GM19324 (cell line): ENCODE data around the gene ZBTB17.

Experiments used
- ATAC-seq: cut with Tn5 transposase; IDR thresholded peaks from one replicate; pipeline ENCODE4 v1.9.1; 2021; ENCODE audit warnings: mild to moderate bottlenecking, moderate library complexity; ENCODE audit not compliant: unreplicated experiment, low FRiP score

Gene ZBTB17

DNA sequence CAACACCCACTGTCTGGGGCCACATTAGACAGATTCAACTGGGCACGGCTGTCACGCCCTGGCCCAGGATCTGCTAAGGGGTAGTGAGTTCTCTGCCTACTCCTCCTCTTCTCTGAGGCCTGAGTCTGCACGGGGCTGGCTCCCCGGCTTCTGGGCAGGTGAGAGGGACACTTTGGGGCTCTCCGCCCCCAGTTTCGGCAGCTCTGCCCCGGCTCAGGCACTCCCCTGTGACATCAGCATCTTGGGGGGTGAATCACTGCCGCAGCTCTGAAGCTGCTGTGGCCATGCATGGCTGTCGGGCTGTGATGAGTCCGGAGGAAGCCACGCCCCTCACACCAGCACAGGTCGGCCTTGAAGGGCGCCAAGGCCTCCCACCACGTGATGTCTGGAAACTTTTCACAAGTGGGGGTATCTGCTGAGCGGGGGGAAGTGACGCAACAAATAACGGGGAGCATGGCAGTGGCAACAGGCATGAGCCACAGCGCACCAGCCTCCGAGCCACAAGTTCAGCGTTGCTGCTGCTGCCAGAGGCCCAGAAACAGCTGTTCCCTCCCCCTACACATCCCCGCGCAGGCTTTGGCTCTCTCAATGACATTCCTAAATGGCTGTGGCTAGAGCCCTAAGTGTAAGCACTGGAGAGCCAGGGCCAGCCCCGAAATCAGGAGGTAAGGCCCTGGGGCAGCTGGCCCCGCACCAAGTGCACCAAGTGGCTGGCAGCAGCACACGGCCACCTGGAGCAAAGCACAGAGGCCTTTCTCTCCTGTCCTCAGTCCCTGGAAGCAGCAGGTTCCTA lies 26.3 kb downstream of the ZBTB17 start:
- peak; percentile 56 for ATAC-seq

DNA sequence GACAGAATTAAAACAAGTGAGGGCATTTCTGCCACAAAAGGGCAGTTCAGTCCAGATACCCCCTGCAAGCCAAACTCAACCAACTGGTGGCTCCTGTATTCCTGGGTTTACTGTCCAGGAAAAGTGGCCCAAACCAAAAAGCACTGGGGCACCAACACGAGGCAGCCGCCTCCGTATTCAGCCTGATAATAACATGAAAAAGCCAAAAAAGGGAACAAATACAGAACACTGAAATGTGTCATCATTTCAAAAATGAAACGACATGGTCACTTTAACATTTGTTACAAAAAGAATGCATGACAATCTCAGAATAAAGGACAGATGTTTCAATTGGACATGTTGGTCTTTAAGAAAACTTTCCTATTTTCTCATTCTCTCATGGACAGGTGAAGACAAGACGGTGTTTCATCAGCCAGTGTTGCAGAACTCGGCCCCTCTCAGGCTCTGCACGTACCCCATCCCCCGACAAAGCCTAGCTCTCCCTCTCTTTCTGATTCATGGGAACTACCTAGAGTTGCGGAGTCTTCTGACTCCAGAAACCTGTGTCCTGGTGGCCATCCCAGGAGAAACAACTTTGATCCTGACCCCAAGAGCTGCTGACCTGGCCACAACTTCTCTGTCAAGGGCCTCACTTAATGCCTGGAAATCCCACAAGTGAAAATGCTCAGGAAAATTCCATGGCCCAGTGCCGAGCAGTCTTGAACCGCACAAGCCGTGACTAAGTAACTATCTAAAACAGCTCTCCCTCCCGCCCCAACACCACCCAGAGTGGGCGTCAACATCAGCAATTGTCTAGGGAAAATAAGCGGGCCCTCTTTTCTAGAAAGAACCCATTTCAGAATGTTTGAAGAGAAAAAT lies 27.1 kb downstream of the ZBTB17 start:
- ATAC-seq: peak; percentile 8

DNA sequence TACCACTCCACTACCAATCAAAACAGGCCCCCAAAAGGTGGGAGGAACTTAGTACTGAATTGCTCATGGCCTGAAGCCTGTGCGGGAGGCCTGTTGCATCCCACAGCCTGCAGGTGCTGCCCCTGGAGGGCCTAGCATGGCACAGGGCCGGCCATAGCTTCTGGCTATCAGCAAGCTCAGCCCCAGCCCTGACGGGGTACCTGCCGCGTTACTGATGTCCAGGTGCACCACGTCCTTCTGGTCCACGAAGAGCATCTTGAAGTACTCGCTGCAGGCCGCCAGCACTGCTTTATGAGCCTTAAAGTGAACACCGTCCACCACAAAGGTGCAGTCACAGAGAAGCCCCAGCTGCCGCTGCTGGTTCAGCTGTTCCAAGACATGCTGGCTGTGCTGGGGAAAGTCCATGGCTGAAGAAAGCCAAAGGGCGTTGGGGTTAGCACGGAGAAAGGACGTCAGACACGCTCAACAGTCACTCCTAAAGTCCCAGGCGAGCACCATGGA lies 27.8 kb downstream of the ZBTB17 start:
- ATAC-seq: no peak

DNA sequence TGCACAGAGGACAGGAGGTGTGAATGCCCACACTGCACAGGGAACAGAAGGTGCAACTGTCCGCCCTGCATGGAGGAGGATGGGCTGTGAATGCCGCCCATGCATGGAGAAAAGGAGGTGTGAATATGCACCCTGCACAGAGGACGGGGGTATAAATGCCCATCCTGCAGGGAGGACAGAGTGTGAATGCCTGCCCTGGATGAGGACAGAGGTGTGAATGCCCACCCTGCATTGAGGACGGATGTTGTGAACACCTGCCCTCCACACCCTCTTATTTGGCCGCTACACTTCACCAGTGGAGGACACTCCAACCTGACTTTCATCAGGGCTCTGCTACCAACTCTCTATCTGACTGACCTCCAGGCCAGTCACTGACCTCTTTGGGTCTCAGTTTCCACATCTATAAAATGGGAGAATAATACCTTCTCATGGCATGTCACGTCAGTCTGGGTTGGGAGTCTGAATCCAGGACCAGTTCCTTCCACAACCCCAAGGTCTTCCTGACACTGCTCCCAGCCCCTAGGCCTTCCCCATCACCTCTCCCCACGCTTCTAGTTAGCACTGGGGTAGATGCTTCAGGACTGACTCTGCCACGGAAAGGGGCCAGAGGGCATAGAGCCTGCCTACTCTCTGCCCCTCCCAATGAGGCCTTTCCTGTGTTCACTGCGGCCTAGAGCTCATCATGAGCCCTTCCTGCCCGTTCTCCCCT lies 28.4 kb downstream of the ZBTB17 start:
- ATAC-seq: no peak

DNA sequence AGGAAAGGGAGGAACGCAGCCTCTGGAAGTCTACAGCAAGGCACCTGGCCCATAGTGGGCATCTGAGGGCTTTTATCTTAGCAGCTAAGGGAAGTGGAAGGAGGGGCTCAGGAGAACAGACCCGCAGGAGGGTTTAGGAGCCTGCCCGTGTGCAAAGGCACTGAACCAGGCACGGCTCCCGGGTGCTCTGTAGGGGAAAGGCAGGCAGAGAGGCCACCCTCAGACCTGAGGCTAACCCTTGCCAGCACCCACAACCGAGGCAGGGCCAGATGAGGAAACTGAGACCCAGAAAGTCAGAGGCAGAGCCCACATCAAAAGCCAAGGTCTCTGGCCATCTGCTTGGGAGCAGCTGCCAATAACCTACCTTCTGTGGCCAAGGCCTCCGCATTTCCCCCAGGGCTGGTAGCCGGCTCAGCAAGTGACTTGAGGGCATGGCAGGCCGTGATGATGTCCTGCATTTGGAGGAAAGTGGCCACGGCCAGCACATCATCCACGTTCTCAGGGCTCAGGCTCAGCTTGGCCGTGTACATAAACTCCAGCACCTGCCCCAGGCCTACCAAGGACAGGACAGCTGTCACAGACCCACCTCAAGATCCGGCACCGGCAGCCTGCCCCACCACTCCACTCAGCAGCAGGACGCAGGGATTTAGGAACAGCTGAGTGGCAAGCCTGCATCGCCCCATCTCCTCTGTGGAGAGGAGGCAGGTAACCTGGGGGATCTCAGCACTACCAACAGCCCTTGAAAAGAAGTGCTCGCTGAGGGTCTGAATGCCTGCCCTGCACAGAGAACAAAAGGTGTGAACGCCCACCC lies 29.1 kb downstream of the ZBTB17 start:
- no peak for ATAC-seq

DNA sequence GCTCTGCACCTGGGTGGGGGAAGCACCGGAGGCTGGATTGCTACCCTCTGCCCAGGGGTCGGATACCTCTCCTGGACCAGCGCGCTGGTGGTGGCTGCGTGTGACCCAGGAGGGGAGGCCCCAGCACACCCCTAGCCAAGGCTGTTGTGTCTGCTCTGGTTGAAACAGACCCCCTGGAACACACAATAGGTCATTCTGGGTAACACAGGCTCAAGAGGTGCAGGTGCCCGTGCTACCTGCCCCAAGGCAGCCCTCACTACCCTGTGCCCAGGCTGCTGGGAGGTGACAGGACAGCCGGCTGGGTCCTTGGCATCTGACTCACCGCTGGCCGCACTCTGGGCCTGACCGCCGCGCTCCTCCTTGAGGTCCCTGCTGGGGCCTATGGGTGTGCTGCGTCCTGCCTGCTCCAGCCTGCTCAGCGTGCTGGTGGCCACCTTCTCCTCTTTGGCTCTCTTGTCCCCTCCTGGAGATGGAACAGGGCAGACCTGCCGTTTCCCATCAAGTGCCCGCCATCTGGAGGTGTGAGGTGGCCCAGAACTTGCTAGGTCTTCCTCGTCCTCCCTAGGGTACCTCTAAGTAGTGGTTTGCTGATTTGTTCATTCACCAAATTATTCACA lies 30.0 kb downstream of the ZBTB17 start:
- no peak for ATAC-seq

DNA sequence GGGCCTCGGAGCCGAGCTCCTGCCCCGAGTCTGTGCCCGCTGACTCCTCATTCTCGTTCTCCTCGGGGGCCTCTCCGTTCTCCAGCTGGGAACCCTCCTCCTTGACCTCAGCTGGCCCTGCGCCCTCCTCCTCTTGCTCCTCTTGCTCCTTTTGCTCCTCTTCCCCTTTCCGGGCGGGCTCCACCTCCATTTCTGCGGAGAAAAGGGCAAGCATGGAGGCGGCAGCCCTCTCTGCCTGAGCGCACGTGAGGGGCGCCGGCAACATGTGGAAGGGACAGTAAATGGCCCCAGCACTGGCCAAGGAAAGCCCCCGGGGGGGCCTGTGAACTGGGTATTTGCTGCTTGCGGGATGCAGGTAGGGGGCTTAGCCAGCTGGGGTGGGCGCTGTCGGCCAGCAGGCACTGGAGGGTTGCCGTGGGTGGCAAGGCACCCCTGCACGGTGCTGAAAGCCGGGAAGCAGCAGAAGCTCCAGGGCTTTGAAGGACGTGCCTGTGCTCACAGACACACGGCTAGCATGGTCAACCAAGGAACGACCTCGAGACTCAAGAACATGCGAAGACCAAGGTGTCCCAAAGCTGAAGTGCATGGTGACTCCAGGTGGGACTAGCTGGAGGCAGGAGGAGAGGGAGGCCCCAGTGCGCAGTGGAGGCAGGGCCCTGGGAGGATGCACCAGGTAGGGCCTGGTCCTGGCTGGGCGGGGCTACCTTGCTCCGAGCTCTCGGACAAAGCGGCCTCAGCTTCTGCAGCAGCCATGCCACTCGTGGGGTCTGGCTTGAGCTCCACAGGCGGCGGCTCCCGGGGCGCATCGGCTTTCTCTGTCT lies 30.7 kb downstream of the ZBTB17 start:
- no peak for ATAC-seq

DNA sequence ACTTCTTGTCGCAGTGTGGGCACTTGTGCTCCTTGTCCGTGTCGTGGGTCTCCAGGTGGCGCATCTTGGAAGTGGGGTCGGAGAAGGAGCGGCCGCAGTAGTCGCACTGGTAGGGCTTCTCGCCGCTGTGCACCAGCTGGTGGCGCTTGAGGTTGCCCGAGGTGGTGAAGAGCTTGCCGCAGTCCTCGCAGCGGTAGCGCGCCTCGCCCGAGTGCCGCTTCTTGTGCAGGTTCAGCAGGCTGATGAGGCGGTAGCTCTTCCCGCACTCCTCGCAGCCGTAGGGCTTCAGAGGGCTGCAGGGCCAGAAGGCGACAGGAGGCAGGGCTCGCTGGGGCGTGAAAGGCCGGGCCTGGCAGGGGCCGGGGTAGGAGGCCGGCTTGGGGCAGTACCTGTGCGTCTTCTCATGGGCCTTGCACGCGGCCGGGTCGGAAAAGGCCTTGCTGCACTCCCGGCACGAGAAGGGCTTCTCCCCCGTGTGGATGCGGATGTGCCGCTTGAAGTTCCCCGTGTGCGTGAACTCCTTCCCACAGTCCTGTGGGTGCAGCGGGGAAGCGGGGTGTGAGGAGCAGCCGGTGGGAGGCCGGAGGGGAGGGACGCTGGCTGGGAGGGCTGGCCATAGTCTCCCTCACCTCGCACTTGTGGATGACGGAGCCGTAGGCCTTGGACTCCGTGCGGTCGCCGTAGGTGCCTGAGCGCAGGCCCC lies 31.4 kb downstream of the ZBTB17 start:
- no peak for ATAC-seq

DNA sequence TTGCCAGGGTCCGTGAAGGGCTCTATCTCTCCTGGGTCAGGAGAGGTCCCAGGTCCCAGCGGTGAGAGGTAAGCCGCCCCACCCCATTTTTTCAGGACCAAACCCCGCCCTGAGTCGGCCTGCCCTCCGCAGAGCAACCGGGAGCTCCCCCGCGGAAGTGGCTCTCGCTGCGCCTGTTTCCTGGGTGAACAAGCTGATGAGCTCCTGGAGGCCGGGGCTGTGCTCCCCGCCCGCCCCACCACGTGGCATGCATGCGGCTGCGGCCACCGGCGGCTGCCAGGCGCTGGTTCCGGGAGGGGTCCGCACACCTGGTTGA lies 32.0 kb downstream of the ZBTB17 start:
- no peak for ATAC-seq

DNA sequence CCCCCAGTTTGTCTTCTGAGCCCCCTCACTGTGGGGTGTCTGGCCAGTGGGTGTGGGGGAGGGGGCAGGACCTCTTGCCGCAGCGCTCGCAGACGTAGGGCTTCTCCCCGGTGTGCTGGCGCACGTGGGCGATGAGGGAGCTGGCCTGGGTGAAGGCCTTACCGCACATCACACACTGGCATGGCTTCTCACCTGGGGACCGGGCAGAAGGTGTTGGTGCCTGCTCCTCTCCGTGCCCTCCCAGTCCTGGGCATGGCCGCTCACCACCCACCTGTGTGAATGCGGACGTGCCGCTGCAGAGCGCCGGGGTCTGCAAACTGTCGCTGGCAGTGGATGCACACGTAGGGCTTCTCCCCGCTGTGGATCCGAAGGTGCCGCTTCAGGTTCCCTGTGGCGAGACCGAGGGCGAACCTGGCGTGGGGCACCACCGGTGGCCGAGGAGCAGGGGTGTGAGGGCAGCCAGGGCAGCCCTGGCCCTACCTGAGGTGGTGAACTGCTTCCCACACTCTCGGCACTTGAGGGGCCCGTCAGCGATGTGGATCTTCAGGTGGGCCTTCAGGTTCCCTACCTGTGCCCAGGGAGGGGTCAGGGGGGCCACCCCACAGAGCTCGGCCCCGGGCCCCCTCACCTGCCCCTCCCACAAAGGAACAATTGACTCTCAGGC lies 32.4 kb downstream of the ZBTB17 start:
- ATAC-seq: no peak

DNA sequence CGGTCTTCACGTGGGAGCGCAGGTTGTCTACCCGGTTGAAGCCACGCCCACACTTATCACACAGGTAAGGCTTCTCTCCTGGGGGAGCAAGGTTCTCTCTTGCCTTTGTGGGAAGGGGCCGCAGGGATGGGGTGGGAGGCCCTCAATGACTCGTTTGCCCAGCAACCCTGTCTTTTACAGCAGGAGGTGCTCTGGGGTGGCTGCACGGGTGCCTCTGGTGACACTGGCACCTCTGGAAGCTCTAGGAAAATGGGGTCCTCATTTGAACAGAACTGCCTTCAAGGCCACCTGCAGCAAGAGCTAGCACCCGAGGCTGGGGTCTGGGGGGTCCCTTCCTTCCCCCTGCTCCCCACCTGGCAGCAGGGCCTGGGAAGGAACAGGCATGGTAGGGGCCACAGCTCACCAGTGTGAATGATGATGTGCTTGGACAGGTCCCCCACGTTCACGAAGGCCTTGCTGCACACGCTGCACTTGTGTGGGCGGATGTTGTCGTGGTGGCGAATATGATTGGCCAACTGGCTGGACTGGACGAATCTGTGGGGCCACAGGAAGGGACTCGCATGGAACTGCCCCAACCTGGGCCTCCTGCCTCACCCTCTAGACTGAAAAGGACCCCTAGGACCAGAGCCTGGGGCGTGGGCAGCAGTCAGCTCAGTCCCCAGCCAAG lies 33.1 kb downstream of the ZBTB17 start:
- ATAC-seq: no peak

DNA sequence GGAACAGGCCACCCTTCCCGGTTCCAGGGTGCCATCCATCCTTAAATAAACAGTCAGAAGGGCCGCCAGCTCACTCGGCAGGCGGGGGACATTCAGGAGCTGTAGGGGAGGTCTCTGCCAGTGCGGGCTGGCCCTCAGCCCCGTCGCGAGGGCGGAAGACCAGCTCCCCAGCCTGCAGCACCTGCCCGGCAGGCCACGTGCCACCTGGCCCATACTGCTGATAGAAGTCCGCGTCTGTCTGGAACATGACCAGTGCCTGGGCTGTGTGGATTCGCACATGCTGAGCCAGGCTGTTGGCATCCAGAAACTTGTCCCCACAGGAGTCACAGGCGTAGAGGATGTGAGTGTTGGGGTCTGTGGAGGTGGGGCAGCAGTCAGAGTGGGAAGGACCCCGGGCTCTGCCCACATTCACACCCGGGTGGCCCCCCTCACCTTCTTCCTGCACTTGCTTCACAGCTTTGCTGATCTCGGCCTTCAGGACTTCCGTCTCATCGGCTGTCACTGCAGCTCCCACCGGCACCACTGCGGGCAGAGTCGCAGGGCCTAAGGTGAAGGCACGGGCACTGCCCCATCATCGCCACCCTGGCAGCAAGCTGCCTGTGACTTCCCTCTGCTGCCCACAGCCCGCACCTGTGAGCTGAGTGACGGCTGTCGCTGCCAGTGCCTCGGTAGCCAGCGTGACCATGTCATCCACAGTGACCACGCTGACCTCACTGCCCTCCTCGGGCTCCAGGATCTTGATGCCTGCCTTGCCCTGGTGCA lies 33.8 kb downstream of the ZBTB17 start:
- ATAC-seq: no peak

DNA sequence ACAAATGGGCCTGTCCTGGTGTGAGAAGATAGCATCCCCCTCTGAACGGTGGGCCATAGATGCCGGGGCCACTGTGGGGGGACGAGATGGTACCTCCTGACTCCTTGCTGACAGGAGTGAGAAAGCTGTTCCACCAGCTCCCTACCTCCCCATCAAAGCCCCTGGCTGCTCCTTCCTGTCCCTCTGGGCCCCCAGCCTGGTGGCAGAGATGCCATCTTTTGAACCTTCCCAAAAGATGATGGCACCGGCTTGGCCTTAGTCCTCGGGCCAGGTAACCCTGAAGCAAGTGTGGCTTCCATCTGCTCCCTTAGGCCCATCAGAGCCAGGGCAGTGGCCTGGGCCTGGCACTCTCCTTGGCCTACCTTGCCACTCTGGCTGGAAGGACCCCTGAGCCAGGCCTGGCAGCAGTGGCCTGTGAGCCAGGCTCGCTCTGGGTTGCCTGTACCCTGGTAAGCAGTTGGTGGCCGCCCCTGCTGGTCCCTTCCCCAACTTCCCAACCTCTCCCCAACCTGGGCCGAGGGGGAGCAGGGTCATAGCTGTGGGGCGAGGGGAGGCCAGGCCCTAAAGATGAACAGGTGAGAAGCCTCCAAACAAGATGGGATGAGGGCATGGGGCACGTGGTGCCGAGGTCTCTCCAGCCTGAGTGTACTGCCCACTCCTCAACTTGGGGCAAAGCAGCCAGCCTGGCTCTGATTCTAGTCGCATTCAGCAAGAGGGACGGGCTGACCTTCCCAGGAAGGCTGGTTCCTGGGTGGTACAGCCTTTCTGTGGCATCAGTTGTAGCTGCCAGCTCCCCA lies 34.7 kb downstream of the ZBTB17 start:
- ATAC-seq: no peak

DNA sequence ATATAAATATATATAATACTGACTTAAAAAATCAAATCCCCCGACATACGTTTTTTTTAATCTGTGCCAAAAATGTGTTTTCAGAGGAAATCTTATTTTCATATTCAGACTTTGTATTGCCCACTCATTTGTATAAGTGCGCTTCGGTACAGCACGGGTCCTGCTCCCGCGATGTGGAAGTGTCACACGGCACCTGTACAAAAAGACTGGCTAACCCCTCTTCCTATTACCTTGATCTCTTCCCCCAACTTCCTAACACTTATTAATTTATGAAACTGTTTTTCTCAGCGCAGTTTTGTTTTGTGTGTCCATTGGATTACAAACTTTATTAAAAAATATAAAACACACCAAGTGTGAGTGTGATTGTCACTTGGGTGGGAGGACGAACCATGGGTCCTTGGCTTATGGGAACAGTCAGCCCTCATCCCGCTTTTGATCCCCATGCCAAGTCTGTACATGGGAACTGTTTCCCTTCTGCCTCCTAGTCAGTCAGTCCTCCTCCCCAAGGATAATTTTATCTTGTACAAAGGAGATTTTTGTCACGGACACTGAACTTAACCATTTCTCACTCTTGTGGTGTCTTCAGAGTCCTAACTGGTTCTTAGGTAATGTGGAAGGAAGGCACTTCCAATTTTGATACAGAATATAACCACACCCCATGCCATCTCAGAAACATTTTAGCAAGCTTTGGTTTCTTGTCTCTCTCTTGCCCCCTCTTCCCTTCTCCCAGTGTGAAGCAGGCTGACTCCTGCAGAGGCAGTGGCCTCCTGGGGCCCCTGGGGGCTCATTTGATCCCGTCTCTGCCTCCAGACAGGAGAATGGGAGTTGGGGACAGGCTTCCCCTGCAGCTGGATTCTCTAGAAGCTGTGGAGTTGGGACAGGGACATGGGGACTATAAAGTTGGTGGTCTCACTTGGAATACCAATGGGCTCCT lies 35.5 kb downstream of the ZBTB17 start:
- ATAC-seq: no peak
